AML-193 (cell line): ENCODE results near the gene TOR1A.

ENCODE experiments used
- DNase-seq, 2 experiments: peaks; one replicate each; lab custom pipeline; 2025; lab: John Stamatoyannopoulos, UW

The TOR1A gene, protein sequence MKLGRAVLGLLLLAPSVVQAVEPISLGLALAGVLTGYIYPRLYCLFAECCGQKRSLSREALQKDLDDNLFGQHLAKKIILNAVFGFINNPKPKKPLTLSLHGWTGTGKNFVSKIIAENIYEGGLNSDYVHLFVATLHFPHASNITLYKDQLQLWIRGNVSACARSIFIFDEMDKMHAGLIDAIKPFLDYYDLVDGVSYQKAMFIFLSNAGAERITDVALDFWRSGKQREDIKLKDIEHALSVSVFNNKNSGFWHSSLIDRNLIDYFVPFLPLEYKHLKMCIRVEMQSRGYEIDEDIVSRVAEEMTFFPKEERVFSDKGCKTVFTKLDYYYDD

GRCh38 chr9:129823935-129824601 is at the start of gene TOR1A:
Gene TOR1A (minus strand): TSS chr9:129824136. CDS start chr9:129824085, 51 bp downstream.
- DNase-seq, result peak; percentile 85 to 87

- no peak for DNase-seq
Observed at GRCh38 chr9:129871046-129871445, 47.1 kb upstream of the TOR1A start.

DNA sequence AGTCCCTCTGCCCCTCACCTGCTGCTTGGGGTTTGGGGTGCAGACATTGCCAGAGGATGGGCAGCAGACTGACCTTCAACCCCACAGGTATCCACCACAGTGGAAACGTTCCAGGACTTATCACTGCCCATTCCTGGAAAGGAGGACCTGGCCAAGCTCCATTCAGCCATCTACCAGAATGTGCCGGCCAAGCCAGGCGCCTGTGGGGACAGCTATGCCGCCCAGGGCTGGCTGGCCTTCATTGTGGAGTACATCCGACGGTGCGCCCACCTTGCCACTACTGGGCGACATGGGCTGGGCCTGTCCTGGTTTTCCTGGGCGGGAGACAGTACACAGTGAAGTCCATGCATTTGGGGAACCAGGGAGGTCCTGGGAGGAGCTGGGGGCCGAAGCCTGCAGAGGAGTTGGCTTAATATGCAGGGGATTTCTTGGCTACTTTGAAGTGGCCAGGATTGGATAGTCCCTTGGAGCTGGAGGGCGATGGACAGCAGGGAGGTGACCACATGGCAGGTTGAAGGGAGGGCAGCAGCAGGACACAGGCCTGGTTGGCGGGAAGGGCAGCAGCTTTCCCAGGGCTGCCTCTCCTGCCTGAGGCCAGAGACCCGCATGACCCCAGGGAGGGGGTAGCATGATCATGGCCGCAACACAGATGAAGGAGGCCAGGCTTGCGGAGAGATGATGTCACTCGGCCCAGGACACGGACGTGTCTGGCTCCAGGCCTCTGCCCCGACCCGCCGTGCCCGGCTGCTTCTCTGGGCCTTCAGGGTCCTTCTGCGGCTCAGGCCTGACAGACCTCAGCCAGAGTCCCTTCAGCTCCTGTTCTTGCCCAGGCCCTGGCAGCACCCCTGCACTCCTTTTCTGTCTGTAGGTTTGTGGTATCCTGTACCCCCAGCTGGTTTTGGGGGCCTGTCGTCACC is 45.9 kb upstream of the TOR1A start:
- DNase-seq, result no peak

DNA sequence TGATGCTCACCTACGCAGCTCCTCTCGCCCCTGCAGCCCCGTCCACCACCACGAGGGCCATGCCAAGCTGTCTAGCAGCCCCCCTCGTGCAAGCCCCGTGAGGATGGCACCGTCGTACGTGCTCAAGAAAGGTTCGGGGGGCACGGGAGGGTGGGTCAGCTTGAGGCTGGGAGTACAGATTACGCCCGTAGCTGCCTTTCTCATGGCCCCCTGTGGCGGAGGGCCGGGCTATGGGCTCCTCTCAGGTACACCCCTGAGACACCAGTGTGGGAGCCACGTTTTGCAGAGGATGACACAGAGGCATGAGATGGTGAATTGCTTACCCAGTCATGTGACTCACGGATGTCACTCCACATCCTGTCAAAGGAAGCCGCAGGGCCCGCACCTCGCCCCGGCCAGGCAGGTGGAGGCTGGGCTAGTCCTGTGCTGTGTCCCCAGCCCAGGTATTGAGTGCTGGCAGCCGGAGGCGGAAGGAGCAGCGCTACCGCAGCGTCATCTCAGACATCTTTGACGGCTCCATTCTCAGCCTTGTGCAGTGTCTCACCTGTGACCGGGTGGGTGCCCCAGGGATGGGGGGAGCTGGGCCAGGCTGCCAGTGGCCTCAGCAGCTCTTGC is 45.0 kb upstream of the TOR1A start:
- DNase-seq, result no peak

- no peak for DNase-seq
Observed at GRCh38 chr9:129868023-129868871, 44.3 kb upstream of the TOR1A start.

DNA sequence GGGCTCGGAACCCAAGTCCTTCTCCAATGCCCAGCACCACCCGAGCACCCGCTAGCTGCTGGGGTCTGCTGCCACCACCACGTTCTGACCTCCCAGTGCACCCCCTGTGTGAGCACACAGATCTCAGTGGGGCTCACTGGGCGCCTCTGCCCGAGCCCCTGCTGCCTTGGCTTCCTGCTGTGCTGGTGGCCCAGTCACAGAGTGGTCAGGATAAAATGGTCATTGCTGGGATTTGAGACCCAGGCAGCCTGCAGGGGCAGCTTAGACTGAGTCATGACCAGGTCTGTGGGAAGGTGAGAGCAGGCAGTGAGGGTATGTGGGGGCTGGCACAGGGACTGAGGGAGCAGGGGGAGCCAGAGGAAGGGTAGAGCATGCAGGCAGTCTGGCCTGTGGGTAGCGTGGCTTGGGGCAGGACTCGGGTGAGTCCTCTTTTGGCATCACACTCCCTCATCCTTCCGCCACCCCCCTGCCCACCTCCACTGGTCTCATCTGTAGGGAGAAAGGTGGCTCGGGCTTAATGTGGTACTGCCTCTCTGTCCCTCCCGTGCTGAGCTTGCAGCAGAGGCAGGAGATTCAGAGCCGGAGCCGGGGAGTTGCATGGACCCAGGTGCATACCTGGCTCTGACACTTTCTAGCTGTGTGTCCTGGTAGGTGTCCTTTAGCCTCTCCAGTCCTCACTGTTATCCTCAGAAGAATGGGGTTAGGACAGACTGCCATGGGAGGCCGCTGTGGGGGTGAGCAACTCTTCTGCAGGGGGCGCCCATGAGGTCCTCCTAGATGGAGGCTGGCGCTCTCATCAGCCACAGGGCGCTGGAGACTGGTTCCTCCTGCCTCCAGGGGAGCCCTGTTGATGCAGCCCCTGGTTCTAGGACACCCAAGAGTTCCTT is 43.4 kb upstream of the TOR1A start:
- no peak for DNase-seq

DNA sequence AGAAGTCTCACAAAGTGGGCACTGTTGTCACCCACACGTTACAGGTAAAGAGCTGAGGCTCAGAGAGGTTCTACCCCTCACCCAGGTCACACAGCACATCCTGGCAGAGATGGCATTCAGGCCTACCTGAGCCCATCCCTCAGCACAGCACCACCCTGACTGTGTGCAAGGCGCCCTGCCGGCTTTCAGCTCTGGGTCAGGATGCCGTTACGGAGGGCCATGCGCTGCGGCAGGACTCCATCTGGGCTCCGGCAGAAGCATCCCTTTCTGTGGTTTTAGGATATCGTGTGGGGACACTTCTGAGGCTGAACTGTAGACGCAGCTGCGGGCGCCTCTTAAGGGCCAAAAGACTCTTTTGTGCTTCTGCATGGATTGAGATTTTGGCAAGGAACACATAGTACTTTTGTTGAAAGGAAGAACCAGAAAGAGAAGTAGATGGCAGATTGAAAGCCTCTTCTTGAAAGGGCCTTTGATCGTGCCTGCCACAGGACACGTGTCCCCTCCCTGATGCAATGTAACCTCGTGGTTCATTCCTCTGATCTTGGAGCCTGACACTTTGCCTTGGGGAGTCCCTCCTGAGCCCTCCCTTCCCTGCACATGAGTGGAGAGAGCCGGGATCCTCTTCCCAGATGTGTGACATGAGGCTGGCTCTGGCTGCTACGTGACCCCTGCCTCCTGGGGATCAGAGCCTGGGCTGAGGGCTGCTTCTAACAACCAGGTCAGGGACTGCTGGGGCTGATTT is 42.6 kb upstream of the TOR1A start:
- DNase-seq, result no peak

DNA sequence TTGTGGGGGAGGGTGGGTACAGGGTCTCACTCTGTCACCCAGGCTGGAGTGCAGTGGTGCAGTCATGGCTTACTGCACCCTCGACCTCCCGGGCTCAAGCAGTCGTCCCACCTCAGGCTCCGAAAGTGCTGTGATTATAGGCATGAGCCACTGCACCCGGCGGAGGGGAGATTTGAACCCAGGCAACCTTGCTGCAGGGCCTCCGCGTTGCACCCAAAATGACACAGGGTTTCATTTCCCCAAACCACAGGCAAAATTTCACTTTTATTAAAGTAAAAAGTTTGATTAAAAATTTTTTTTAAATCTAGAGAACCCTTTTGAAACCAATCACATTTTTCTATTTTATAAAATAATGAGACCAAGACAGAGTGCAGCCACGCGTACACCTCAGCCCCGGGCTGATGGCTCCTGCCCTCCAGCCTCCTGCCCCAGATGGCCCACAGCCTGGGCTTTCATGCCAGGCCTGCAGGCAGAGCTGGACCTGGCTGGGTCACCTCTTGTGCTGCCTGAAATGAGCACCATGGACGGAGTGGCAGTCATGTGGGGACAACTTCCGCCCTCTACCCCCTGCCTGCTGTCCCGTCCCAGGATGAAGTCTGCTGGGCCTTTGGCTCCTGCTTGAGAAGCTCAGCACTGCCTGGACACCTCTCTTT is 41.9 kb upstream of the TOR1A start:
- DNase-seq, result no peak

- no peak for DNase-seq
Observed at GRCh38 chr9:129864991-129865647, 41.2 kb upstream of the TOR1A start.

DNA sequence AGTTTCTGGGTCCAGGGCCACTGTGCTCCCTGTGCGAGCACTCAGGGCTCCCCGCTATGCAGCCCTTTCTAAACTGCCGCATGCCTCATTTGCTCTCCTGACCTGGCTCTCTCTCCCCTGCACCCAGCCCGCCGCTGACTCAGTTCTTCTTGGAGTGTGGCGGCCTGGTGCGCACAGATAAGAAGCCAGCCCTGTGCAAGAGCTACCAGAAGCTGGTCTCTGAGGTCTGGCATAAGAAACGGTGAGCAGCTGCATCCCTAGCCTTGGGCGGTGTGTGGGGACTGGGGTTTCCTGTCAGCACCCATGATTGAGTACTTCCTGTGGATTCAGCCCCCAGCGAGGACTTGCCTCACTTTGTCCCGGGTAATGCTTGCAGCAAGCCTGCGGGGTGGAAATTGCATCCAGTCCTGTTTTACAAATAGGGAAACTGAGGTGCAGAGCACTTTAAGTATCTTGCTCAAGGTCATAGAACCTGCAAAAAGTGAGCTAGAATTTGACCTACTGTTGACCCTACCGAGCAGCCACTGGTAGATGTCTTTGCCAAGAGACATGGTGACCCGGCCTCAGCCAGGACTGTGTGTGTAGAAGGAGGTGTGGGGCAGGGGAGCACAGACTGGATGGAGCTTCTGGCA is 39.2 kb upstream of the TOR1A start:
- DNase-seq, result peak; percentile 95 to 97

- no peak for DNase-seq
Observed at GRCh38 chr9:129861447-129861827, 37.5 kb upstream of the TOR1A start.

DNA sequence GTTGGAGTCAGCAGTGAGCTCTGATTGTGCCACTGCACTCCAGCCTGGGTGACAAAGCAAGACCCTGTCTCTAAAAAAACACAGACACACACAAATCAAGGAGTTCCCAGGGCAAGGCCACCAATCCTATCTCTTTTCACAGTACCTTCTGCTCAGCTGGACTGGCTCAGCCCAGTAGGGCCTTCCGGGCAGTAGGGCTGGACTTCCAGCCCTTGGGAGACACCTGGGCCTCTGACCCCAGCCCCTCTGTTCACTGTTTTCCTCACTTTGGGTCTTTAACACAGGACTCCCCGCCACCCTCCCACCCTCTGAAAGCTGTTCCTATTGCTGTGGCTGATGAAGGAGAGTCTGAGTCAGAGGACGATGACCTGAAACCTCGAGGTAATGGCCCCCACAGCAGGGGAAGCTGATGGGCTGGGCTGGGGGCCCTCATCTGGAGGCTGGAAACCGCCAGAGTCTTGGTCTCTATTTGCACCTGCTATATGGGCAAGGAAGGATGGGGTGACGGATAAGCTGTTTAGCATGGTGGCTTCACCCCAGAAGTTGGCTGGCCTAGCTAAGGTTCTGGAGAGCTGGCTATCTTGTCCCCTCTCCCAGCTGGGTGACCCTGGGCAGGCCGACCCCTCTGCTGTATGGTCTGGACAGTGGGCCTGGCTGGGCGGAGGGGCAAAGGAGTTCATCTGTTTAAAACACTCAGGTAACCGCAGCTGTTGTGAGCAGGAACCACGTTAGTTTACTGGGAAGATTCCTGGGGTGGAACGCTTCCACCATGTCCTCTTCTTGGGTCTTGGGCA is 36.9 kb upstream of the TOR1A start:
- no peak for DNase-seq

DNA sequence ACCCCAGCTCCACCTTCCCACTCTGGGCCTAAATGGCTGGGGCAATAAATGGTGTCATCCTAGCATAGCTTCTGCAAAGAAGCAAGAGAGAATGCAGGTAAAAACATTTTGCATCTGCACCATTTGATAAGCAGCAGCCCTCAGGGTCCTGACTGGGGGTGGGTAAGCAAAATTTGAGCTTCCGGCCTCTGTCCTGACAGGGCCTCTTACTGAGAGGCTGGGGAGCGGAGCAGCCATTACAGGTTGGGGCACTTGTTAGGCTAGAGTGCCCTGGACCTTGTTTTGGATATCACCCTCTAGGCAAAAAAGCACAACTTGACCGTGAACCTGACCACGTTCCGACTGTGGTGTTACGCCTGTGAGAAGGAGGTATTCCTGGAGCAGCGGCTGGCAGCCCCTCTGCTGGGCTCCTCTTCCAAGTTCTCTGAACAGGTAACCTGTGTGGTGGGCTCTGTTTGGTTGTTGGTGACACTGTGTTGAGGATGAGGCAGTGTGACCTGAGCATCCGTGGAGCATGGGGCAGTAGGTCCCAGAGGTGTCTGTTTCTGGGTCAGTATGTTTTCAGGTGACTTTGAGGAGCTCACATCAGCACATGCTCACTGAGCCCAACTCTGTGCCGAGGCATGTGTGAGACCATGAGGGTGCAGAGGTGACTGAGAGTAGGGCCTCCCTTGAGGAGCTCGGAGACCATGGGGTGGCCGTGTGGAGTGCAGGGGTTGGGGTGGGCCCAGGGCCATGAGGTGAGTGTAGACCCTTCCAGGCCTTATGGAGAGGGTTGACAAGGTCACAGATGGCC is 34.4 kb upstream of the TOR1A start:
- DNase-seq, result no peak

GRCh38 chr9:129857207-129857606 is 33.3 kb upstream of the TOR1A start:
- DNase-seq, result no peak

GRCh38 chr9:129854588-129855110 is 30.7 kb upstream of the TOR1A start:
- no peak for DNase-seq

GRCh38 chr9:129853614-129854013 is 29.7 kb upstream of the TOR1A start:
- DNase-seq, result no peak
